ENCODE results near the gene WDR27.

The WDR27 gene

GRCh38 chr6:169501777-169502313 lies 200.0 kb downstream of the WDR27 start:
- H3K27me3 ChIP-seq (ENCODE audit: insufficient read depth, low read length, poor library complexity, severe bottlenecking) = no peaks in the 10 kb centered on the region
- H4K20me1 ChIP-seq (ENCODE audit: insufficient read depth, low read length, poor library complexity, severe bottlenecking) = no peaks in the 10 kb centered on the region
- no peak overlapping the region for H3K4me3 ChIP-seq (ENCODE audit: low read length, poor library complexity, severe bottlenecking)
- no peaks in the 10 kb centered on the region for H3K4me1 ChIP-seq (ENCODE audit: insufficient read depth, low read length, poor library complexity, severe bottlenecking)
- no peak overlapping the region for H3K9ac ChIP-seq (ENCODE audit: low read depth, low read length, poor library complexity, severe bottlenecking)
- H2AFZ ChIP-seq (ENCODE audit: low read length) = no peak overlapping the region
- H3K9me2 ChIP-seq (replicated peaks; ENCODE audit: low read depth, low read length) = no peaks in the 10 kb centered on the region
- H3K36me3 ChIP-seq (ENCODE audit: insufficient read depth, low read length) = no peaks in the 10 kb centered on the region
- TF ChIP-seq EZH2phosphoT487 (IDR thresholded peaks at IDR 0.05; ENCODE audit: borderline replicate concordance) (no peak), CTCF (conservative IDR thresholded peaks at IDR 0.05; ENCODE audit: low read length) (no peak)
- no peaks in the 10 kb centered on the region for H3K79me2 ChIP-seq (ENCODE audit: insufficient read depth, low read length)
- H3F3A ChIP-seq (ENCODE audit: low read depth) = no peaks in the 10 kb centered on the region
- H3K9me3 ChIP-seq (ENCODE audit: insufficient read depth, low read depth, low read length) = peaks cover 7% of the 10 kb centered on the region; the same call in 1 of the 2 replicates
- H3K4me2 ChIP-seq (ENCODE audit: low read depth, low read length, poor library complexity, severe bottlenecking) = no peak overlapping the region

- H3K9me2 ChIP-seq (replicated peaks; ENCODE audit: low read depth, low read length) = no peaks in the 10 kb centered on the region
- no peak overlapping the region for H3K9ac ChIP-seq (ENCODE audit: low read depth, low read length, poor library complexity, severe bottlenecking)
- peaks cover 7% of the 10 kb centered on the region; the same call in 1 of the 2 replicates for H3K9me3 ChIP-seq (ENCODE audit: insufficient read depth, low read depth, low read length)
- H2AFZ ChIP-seq (ENCODE audit: low read length) = no peak overlapping the region
- no peaks in the 10 kb centered on the region for H3K4me1 ChIP-seq (ENCODE audit: insufficient read depth, low read length, poor library complexity, severe bottlenecking)
- H3K4me3 ChIP-seq (ENCODE audit: low read length, poor library complexity, severe bottlenecking) = no peak overlapping the region
- no peak overlapping the region for H3K4me2 ChIP-seq (ENCODE audit: low read depth, low read length, poor library complexity, severe bottlenecking)
- no peaks in the 10 kb centered on the region for H4K20me1 ChIP-seq (ENCODE audit: insufficient read depth, low read length, poor library complexity, severe bottlenecking)
- no peaks in the 10 kb centered on the region for H3K79me2 ChIP-seq (ENCODE audit: insufficient read depth, low read length)
- H3K36me3 ChIP-seq (ENCODE audit: insufficient read depth, low read length) = no peaks in the 10 kb centered on the region
- no peaks in the 10 kb centered on the region for H3F3A ChIP-seq (ENCODE audit: low read depth)
- no peak for TF ChIP-seq CTCF (conservative IDR thresholded peaks at IDR 0.05; ENCODE audit: low read length)
- TF ChIP-seq EZH2phosphoT487 (IDR thresholded peaks at IDR 0.05; ENCODE audit: borderline replicate concordance) = no peak
- no peaks in the 10 kb centered on the region for H3K27me3 ChIP-seq (ENCODE audit: insufficient read depth, low read length, poor library complexity, severe bottlenecking)
Observed at GRCh38 chr6:169501128-169501527, 200.7 kb downstream of the WDR27 start.

GRCh38 chr6:169500688-169501087 lies 201.1 kb downstream of the WDR27 start:
- Histone ChIP-seq H3K4me1 (ENCODE audit: insufficient read depth, low read length, poor library complexity, severe bottlenecking) (no peaks in the 10 kb centered on the region), H3K9me2 (replicated peaks; ENCODE audit: low read depth, low read length) (no peaks in the 10 kb centered on the region), H3F3A (ENCODE audit: low read depth) (no peaks in the 10 kb centered on the region), H4K20me1 (ENCODE audit: insufficient read depth, low read length, poor library complexity, severe bottlenecking) (no peaks in the 10 kb centered on the region), H3K4me3 (ENCODE audit: low read length, poor library complexity, severe bottlenecking) (no peak overlapping the region), H3K9me3 (ENCODE audit: insufficient read depth, low read depth, low read length) (peaks cover 7% of the 10 kb centered on the region; the same call in 1 of the 2 replicates), H3K9ac (ENCODE audit: low read depth, low read length, poor library complexity, severe bottlenecking) (no peak overlapping the region), H3K79me2 (ENCODE audit: insufficient read depth, low read length) (no peaks in the 10 kb centered on the region), H2AFZ (ENCODE audit: low read length) (no peak overlapping the region), H3K36me3 (ENCODE audit: insufficient read depth, low read length) (no peaks in the 10 kb centered on the region), H3K27me3 (ENCODE audit: insufficient read depth, low read length, poor library complexity, severe bottlenecking) (no peaks in the 10 kb centered on the region), H3K4me2 (ENCODE audit: low read depth, low read length, poor library complexity, severe bottlenecking) (no peak overlapping the region)
- TF ChIP-seq EZH2phosphoT487 (IDR thresholded peaks at IDR 0.05; ENCODE audit: borderline replicate concordance) = no peak
- no peak for TF ChIP-seq CTCF (conservative IDR thresholded peaks at IDR 0.05; ENCODE audit: low read length)

Data from Loucy (cell line).